A673 (cell line): Measurements from ENCODE around the gene UBN2. TPM values are rescaled to one million over a fixed set of nuclear protein-coding genes. Genes with fewer than 3 reads are reported as not detected.

Source experiments
- BruUV-seq: library from RNA; stranded (reverse); fragments of 400-500 nt; replicated peaks from 2 replicates; lab custom pipeline; 2021; lab: Mats Ljungman, UMichigan
- CTCF ChIA-PET: fragments of 300-600 bp; sonication (Branson Sonifier 250); formaldehyde crosslinking; loops from one replicate; lab custom pipeline; 2022; ENCODE audit warnings: antibody characterized with exemption; lab: Charles Lee
- POLR2A ChIA-PET: fragments of 300-600 bp; sonication (Branson Sonifier 250); formaldehyde crosslinking; loops from one replicate; lab custom pipeline; 2022; ENCODE audit warnings: antibody characterized with exemption; ENCODE audit not compliant: low non-redundant PET; lab: Charles Lee
- DNase-seq: peaks from one replicate; pipeline ENCODE4 v3.0.0-alpha.2; 2015; ENCODE audit warnings: low spot score
- H3K27ac ChIP-seq: fragments of 200-600 bp; sonication (generic); 2 replicates; pipeline ENCODE4 v1.5.1; 2016; ENCODE audit warnings: mixed run types, low read depth, mild to moderate bottlenecking, mixed read lengths, antibody characterized with exemption, low read length; ENCODE audit not compliant: poor library complexity, severe bottlenecking
- H3K27me3 ChIP-seq: fragments of 200-600 bp; sonication (generic); replicated peaks from 2 replicates; pipeline ENCODE4 v1.6.1; 2017; ENCODE audit warnings: mixed run types, low read depth, mild to moderate bottlenecking, mixed read lengths, antibody characterized with exemption, low read length; ENCODE audit not compliant: insufficient read depth, poor library complexity
- H3K36me3 ChIP-seq: fragments of 200-600 bp; sonication (generic); 2 replicates; pipeline ENCODE4 v1.6.1; 2016; ENCODE audit warnings: mixed run types, mild to moderate bottlenecking, mixed read lengths, antibody characterized with exemption, low read length; ENCODE audit not compliant: insufficient read depth, poor library complexity, severe bottlenecking
- H3K4me1 ChIP-seq: fragments of 200-600 bp; sonication (generic); 2 replicates; pipeline ENCODE4 v1.6.1; 2017; ENCODE audit warnings: mixed run types, mild to moderate bottlenecking, mixed read lengths, antibody characterized with exemption, low read length; ENCODE audit not compliant: insufficient read depth, poor library complexity, severe bottlenecking
- H3K4me3 ChIP-seq: fragments of 200-600 bp; sonication (generic); 2 replicates; pipeline ENCODE4 v1.5.1; 2016; ENCODE audit warnings: low read depth, mixed run types, mild to moderate bottlenecking, mixed read lengths, low read length; ENCODE audit not compliant: poor library complexity, severe bottlenecking
- H3K9me3 ChIP-seq: fragments of 200-600 bp; sonication (generic); 2 replicates; pipeline ENCODE4 v1.6.1; 2016; ENCODE audit warnings: mixed run types, low read depth, mild to moderate bottlenecking, mixed read lengths, antibody characterized with exemption, low read length; ENCODE audit not compliant: poor library complexity, severe bottlenecking
- EZH2 ChIP-seq: fragments of 200-600 bp; sonication (generic); IDR thresholded peaks from 2 replicates; pipeline ENCODE4 v1.6.1; 2017; ENCODE audit warnings: borderline replicate concordance, low read depth, mild to moderate bottlenecking, mixed read lengths, antibody characterized with exemption, low read length; ENCODE audit not compliant: poor library complexity, severe bottlenecking
- intact Hi-C: fragments of 100-400 bp; cut with micrococcal nuclease; formaldehyde crosslinking; loops from one replicate; pipeline ENCODE4 v1.10.0; 2022; ENCODE audit not compliant: unreplicated experiment
- total RNA-seq: library from RNA; stranded (reverse); gene quantifications from 2 replicates; pipeline ENCODE4 v1.2.3, GENCODE V29; 2021
- TF ChIP-seq, protein P1 (sequence below): fragments of 300-800, 200-600 bp; sonication (generic); conservative IDR thresholded peaks from 2 replicates; pipeline ENCODE4 v1.5.1; 2017; ENCODE audit warnings: low read depth, mild to moderate bottlenecking, antibody characterized with exemption, low read length, moderate library complexity, mixed read lengths

Gene UBN2
- total RNA-seq, 1 experiment from 2014 or later: 14.5 TPM

DNA sequence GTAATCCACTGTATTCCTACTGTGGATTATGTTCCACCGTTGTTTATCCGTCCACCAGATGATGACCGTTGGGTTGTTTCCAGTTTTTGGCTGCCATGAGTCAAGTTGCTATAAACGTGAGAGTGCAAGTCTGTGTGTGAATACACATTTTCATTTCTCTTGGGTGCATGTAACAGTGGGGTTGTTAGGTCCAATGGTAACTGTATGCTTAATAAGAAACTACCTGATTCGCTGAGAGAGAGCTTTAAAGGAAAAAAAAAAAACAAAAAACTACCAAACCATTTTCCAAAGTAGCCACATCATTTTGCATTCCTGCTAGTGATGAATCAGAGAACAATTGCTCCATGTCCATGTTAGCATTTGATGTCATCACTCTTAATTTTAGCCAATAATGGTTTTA, 15.9 kb downstream of the UBN2 start:
- CTCF ChIA-PET: no interaction called here
- no peaks in the 10 kb centered on the region for H3K9me3 ChIP-seq
- no peak for DNase-seq
- no peak overlapping the region for H3K27ac ChIP-seq
- no TSS peak for BruUV-seq
- TF ChIP-seq EZH2: no peak
- TF ChIP-seq, protein P1, sequence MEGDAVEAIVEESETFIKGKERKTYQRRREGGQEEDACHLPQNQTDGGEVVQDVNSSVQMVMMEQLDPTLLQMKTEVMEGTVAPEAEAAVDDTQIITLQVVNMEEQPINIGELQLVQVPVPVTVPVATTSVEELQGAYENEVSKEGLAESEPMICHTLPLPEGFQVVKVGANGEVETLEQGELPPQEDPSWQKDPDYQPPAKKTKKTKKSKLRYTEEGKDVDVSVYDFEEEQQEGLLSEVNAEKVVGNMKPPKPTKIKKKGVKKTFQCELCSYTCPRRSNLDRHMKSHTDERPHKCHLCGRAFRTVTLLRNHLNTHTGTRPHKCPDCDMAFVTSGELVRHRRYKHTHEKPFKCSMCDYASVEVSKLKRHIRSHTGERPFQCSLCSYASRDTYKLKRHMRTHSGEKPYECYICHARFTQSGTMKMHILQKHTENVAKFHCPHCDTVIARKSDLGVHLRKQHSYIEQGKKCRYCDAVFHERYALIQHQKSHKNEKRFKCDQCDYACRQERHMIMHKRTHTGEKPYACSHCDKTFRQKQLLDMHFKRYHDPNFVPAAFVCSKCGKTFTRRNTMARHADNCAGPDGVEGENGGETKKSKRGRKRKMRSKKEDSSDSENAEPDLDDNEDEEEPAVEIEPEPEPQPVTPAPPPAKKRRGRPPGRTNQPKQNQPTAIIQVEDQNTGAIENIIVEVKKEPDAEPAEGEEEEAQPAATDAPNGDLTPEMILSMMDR: no peak
- H3K4me1 ChIP-seq: no peaks in the 10 kb centered on the region
- intact Hi-C loops: no loop called here
- H3K27me3 ChIP-seq: no peaks in the 10 kb centered on the region
- H3K4me3 ChIP-seq: no peak overlapping the region
- no peaks in the 10 kb centered on the region for H3K36me3 ChIP-seq
- POLR2A ChIA-PET: interaction anchor here (0.6 kb wide), 2 partner anchors 69 to 525 kb away, joined by 3 to 8 read pairs; no protein-coding TSS in a partner anchor

DNA sequence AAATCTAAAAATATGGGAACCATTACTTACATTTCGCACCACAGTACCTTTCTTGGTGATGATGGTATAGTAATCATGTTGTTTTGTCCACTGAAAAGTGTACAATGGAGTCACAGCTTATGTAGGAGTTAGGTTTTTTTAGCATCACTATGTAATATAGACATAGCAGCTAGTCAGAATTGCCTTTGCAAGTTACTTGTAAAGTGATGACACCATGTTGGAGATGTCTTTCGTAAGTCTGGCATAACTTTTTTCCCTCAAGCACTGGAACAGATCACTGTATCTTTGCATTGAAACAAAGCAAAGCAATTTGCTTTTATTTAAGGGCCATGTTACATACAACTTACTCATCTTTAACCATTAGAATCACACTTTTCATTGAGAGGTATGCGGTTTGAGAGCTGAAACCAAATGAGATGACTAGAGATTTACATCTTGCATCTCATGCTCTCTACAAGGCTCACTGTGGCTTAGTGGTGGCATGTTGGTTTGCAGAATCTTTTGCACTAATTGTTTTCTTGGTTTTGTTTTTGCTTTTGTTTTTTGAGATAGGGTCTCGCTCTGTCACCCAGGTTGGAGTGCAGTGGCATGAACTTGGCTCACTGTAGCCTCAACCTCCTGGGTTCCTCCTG, 18.3 kb downstream of the UBN2 start:
- intact Hi-C loops: no loop called here
- DNase-seq: no peak
- no peaks in the 10 kb centered on the region for H3K9me3 ChIP-seq
- ChIA-PET CTCF (no interaction called here), POLR2A (no interaction called here)
- no TSS peak for BruUV-seq
- no peaks in the 10 kb centered on the region for H3K27me3 ChIP-seq
- TF ChIP-seq EZH2: no peak
- TF ChIP-seq, protein P1: no peak
- peaks cover 6% of the 10 kb centered on the region for H3K36me3 ChIP-seq
- no peaks in the 10 kb centered on the region for H3K4me1 ChIP-seq
- H3K27ac ChIP-seq: no peak overlapping the region
- no peak overlapping the region for H3K4me3 ChIP-seq

DNA sequence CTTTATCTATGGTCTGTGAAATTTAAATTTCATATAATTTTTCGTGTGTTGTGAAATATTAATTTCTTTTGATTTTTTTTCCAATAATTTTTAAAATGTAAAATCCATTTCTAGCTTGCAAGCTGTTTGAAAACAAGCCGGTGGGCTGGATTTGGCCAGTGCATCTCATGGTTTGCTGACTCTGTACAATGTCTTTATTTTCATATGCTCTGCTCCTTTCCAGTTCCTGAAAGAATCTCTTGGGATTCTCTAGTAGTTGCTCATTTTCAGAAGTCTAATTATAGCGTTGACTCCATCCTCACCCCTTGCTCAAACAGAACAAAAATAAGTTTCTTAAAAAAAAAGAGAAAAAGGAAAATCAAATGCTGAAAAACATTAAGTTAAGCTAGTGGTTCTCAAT, 21.4 kb downstream of the UBN2 start:
- TF ChIP-seq, protein P1: no peak
- TF ChIP-seq EZH2: no peak
- H3K27ac ChIP-seq: no peak overlapping the region
- intact Hi-C loops: no loop called here
- BruUV-seq: no TSS peak
- ChIA-PET CTCF (no interaction called here), POLR2A (no interaction called here)
- no peaks in the 10 kb centered on the region for H3K4me1 ChIP-seq
- peaks cover 6% of the 10 kb centered on the region for H3K36me3 ChIP-seq
- H3K4me3 ChIP-seq: no peak overlapping the region
- no peaks in the 10 kb centered on the region for H3K27me3 ChIP-seq
- H3K9me3 ChIP-seq: no peaks in the 10 kb centered on the region
- no peak for DNase-seq
